HG02973 (cell line): ENCODE measurements around the gene MAST4.
"Not testable (repeated sequence)": the region's sequence is repeated elsewhere in the genome, so short reads cannot be mapped to it uniquely, and the experiment has no call there.

ENCODE experiments used
- ATAC-seq: cut with Tn5 transposase; IDR thresholded peaks from one replicate; pipeline ENCODE4 v1.9.1; 2021; ENCODE audit warnings: moderate library complexity; ENCODE audit not compliant: unreplicated experiment

Gene MAST4

GRCh38 chr5:66741394-66741793, 145.2 kb downstream of the MAST4 start:
- ATAC-seq: no peak

GRCh38 chr5:66742083-66742895, 146.1 kb downstream of the MAST4 start:
- ATAC-seq: no peak

- ATAC-seq: no peak
Observed at GRCh38 chr5:66742896-66743247, 146.7 kb downstream of the MAST4 start.

GRCh38 chr5:66743344-66743743, 147.2 kb downstream of the MAST4 start:
- ATAC-seq: no peak

GRCh38 chr5:66744040-66744439, 147.8 kb downstream of the MAST4 start:
- ATAC-seq: no peak

- ATAC-seq: no peak
Observed at GRCh38 chr5:66745297-66745696, 149.1 kb downstream of the MAST4 start.

GRCh38 chr5:66747607-66748006, 151.4 kb downstream of the MAST4 start:
- no peak for ATAC-seq

- not testable (repeated sequence) for ATAC-seq
Observed at GRCh38 chr5:66752668-66753067, 156.5 kb downstream of the MAST4 start.

- no peak for ATAC-seq
Observed at GRCh38 chr5:66757219-66757833, 161.1 kb downstream of the MAST4 start.

- no peak for ATAC-seq
Observed at GRCh38 chr5:66757834-66758371, 161.7 kb downstream of the MAST4 start.

- no peak for ATAC-seq
Observed at GRCh38 chr5:66769030-66769733, 173.0 kb downstream of the MAST4 start.

GRCh38 chr5:66769839-66770617, 173.8 kb downstream of the MAST4 start:
- ATAC-seq: no peak

- no peak for ATAC-seq
Observed at GRCh38 chr5:66777868-66778267, 181.7 kb downstream of the MAST4 start.

- no peak for ATAC-seq
Observed at GRCh38 chr5:66779528-66779927, 183.3 kb downstream of the MAST4 start.

GRCh38 chr5:66788556-66788955, 192.4 kb downstream of the MAST4 start:
- no peak for ATAC-seq

- no peak for ATAC-seq
Observed at GRCh38 chr5:66789434-66789833, 193.2 kb downstream of the MAST4 start.

- no peak for ATAC-seq
Observed at GRCh38 chr5:66793049-66793448, 196.9 kb downstream of the MAST4 start.

- no peak for ATAC-seq
Observed at GRCh38 chr5:66795682-66796081, 199.5 kb downstream of the MAST4 start.

GRCh38 chr5:66796305-66797292, 200.4 kb downstream of the MAST4 start:
- ATAC-seq: no peak

GRCh38 chr5:66802941-66803340, 206.7 kb downstream of the MAST4 start:
- ATAC-seq: no peak
